Lung (tissue), 12 donors: ENCODE data around the gene HOXA6. TPM values are rescaled to one million over a fixed set of nuclear protein-coding genes. Genes with fewer than 3 reads are reported as not detected.

Source experiments
- ATAC-seq: fragments of 200-7000 bp; cut with Tn5 transposase; one replicate; pipeline ENCODE4 v1.9.1; 2020; ENCODE audit warnings: moderate number of reproducible peaks; ENCODE audit not compliant: insufficient read depth, low FRiP score
- DNase-seq, 3 donors: peaks; one replicate each; pipeline ENCODE4 v3.0.0-alpha.2; 2013 to 2017
- H3K27ac ChIP-seq, 2 donors: one replicate each; pipeline ENCODE4 v1.5.1; 2013; ENCODE audit warnings: mild to moderate bottlenecking in 2 of 2, moderate library complexity in 2 of 2, control low read depth in 1 of 2, inconsistent platforms in 1 of 2, low read depth in 1 of 2, low read length in 1 of 2
- H3K27me3 ChIP-seq, 3 donors: one replicate each; pipeline ENCODE4 v1.5.1; 2013; ENCODE audit warnings: low read length in 2 of 3; ENCODE audit not compliant: control insufficient read depth in 3 of 3, insufficient read depth in 3 of 3
- H3K36me3 ChIP-seq, 4 donors: one replicate each; pipeline ENCODE4 v1.5.1; 2013; ENCODE audit warnings: low read length in 4 of 4, mild to moderate bottlenecking in 1 of 4, moderate library complexity in 1 of 4; ENCODE audit not compliant: control insufficient read depth in 4 of 4, insufficient read depth in 4 of 4
- H3K4me1 ChIP-seq, 5 donors: one replicate each; pipeline ENCODE4 v1.5.1; 2013; ENCODE audit warnings: low read length in 5 of 5, mild to moderate bottlenecking in 2 of 5, moderate library complexity in 1 of 5; ENCODE audit not compliant: control insufficient read depth in 5 of 5, insufficient read depth in 5 of 5
- H3K4me3 ChIP-seq: one replicate; pipeline ENCODE4 v1.5.1; 2013; ENCODE audit warnings: mild to moderate bottlenecking, control low read depth, moderate library complexity
- H3K9ac ChIP-seq, 2 donors: one replicate each; pipeline ENCODE4 v1.5.1; 2013; ENCODE audit warnings: low read length in 2 of 2, control low read depth in 1 of 2; ENCODE audit not compliant: insufficient read depth in 1 of 2
- H3K9me3 ChIP-seq, 4 donors: one replicate each; pipeline ENCODE4 v1.5.1; 2013; ENCODE audit warnings: low read length in 3 of 4, mild to moderate bottlenecking in 1 of 4, moderate library complexity in 1 of 4; ENCODE audit not compliant: control insufficient read depth in 4 of 4, insufficient read depth in 3 of 4
- CTCF ChIP-seq: IDR thresholded peaks from 2 replicates; pipeline ENCODE4 v1.5.1; 2012; ENCODE audit warnings: mild to moderate bottlenecking; ENCODE audit errors: control extremely low read depth, extremely low read depth
- WGBS, 2 donors: extraction: QIAGEN DNeasy Blood & Tissue Kit; methylation state at CpG; one replicate each; pipeline ENCODE4 v1.1.7; 2013; 5-methylcytosine and 5-hydroxymethylcytosine counted together
- polyA plus RNA-seq, 2 donors: library from polyadenylated mRNA; stranded (reverse); fragments of 200-250 nt; gene quantifications; one replicate each; pipeline ENCODE4 v1.2.1, GENCODE V29; 2013
- total RNA-seq, 2 donors: library from RNA; depleted of rRNA in 1 of 2; stranded (reverse); fragments of >200 nt in 1 of 2; gene quantifications; one replicate each; pipeline ENCODE4 v1.2.1, GENCODE V29; 2014 to 2021
- donor health status: control.
- donor health status: control.
- donor health status: Bipolar disorder and iron deficiency.
- donor health status: healthy.
- donor health status: DM: yes; HTN: yes; CAD: no.

Gene HOXA6
- total and polyA plus RNA-seq, 4 donors: 0.49 to 7.7 (median 2.8) TPM

- TF ChIP-seq CTCF: no peak
- no peak overlapping the region for H3K4me3 ChIP-seq
- H3K36me3 ChIP-seq: no peaks in the 10 kb centered on the region
- ATAC-seq (no peak), DNase-seq (no peak)
- no peak overlapping the region for H3K9ac ChIP-seq
- WGBS, 2 donors: 88% methylated on average over 5 of the region's 5 CpGs
- peaks cover 0 to 13% (median 0%) of the 10 kb centered on the region in 4 donors for H3K9me3 ChIP-seq
- H3K27me3 ChIP-seq: peaks cover 23 to 91% (median 75%) of the 10 kb centered on the region in 3 donors
- no peak overlapping the region for H3K27ac ChIP-seq
- H3K4me1 ChIP-seq: peaks cover 0 to 21% (median 8%) of the 10 kb centered on the region in 5 donors
Observed at GRCh38 chr7:27177795-27178320, 30.3 kb upstream of the HOXA6 start.

- no peak overlapping the region for H3K9ac ChIP-seq
- H3K36me3 ChIP-seq: no peaks in the 10 kb centered on the region
- no peak for TF ChIP-seq CTCF
- H3K9me3 ChIP-seq: peaks cover 0 to 13% (median 0%) of the 10 kb centered on the region in 4 donors
- ATAC-seq (no peak), DNase-seq (peak in 1 of 3 donors; percentile 9)
- peaks cover 23 to 91% (median 75%) of the 10 kb centered on the region in 3 donors for H3K27me3 ChIP-seq
- H3K4me3 ChIP-seq: no peak overlapping the region
- WGBS, 2 donors: 86 to 91% methylated on average over 22 of the region's 22 CpGs
- peaks cover 0 to 23% (median 8%) of the 10 kb centered on the region in 5 donors for H3K4me1 ChIP-seq
- no peak overlapping the region for H3K27ac ChIP-seq
Observed at GRCh38 chr7:27176962-27177794, 29.6 kb upstream of the HOXA6 start.

GRCh38 chr7:27176524-27176845 is 28.9 kb upstream of the HOXA6 start:
- H3K4me1 ChIP-seq: peaks cover 0 to 25% (median 8%) of the 10 kb centered on the region in 5 donors
- TF ChIP-seq CTCF: no peak
- DNase-seq: no peak
- 75 to 77% methylated on average over 3 of the region's 3 CpGs for WGBS, 2 donors
- no peak for ATAC-seq
- peaks cover 23 to 91% (median 76%) of the 10 kb centered on the region in 3 donors for H3K27me3 ChIP-seq
- H3K4me3 ChIP-seq: no peak overlapping the region
- H3K9me3 ChIP-seq: peaks cover 0 to 17% (median 0%) of the 10 kb centered on the region in 4 donors
- H3K9ac ChIP-seq: no peak overlapping the region
- H3K36me3 ChIP-seq: no peaks in the 10 kb centered on the region
- H3K27ac ChIP-seq: no peak overlapping the region
